Activated T-cell treated with anti-CD3 and anti-CD28 coated beads, Interleukin-2, amount 50 U/mL, for 24 hours (primary cell): Measurements from ENCODE around the gene C17orf113.
A peak's percentile ranks its signal among the peaks of the same experiment; 100 is the strongest.

Experiments
- DNase-seq: peaks from one replicate; pipeline ENCODE4 v3.0.0-alpha.2; 2020
- H3K27ac Mint-ChIP-seq: 2 replicates; pipeline ENCODE4 v1.8.0; 2020; ENCODE audit warnings: mild to moderate bottlenecking, mixed read lengths
- H3K27me3 Mint-ChIP-seq: 2 replicates; pipeline ENCODE4 v1.8.0; 2020; ENCODE audit warnings: mixed read lengths
- H3K36me3 Mint-ChIP-seq: 2 replicates; pipeline ENCODE4 v1.8.0; 2020; ENCODE audit warnings: low read depth, mixed read lengths
- H3K4me1 Mint-ChIP-seq: 2 replicates; pipeline ENCODE4 v1.8.0; 2020; ENCODE audit warnings: low read depth, mixed read lengths
- H3K4me3 Mint-ChIP-seq: 2 replicates; pipeline ENCODE4 v1.8.0; 2020; ENCODE audit warnings: mild to moderate bottlenecking, moderate library complexity, mixed read lengths
- H3K9me3 Mint-ChIP-seq: 2 replicates; pipeline ENCODE4 v1.8.0; 2020; ENCODE audit warnings: mixed read lengths

The C17orf113 gene

GRCh38 chr17:42000413-42001133 lies 49.8 kb downstream of the C17orf113 start:
- Mint-ChIP-seq H3K27me3 (no peaks in the 10 kb centered on the region), H3K27ac (peak overlapping the region; percentile 50), H3K36me3 (peaks cover 90% of the 10 kb centered on the region), H3K4me1 (peaks cover 39% of the 10 kb centered on the region), H3K9me3 (no peaks in the 10 kb centered on the region), H3K4me3 (no peak overlapping the region)
- no peak for DNase-seq

GRCh38 chr17:41998497-41998896 lies 51.9 kb downstream of the C17orf113 start:
- Mint-ChIP-seq H3K4me3 (no peak overlapping the region), H3K36me3 (peaks cover 92% of the 10 kb centered on the region), H3K27ac (no peak overlapping the region), H3K27me3 (no peaks in the 10 kb centered on the region), H3K9me3 (no peaks in the 10 kb centered on the region), H3K4me1 (peaks cover 23% of the 10 kb centered on the region)
- DNase-seq = no peak

- H3K4me3 Mint-ChIP-seq = no peak overlapping the region
- peak overlapping the region; percentile 83 for H3K27ac Mint-ChIP-seq
- peaks cover 13% of the 10 kb centered on the region for H3K4me1 Mint-ChIP-seq
- peaks cover 92% of the 10 kb centered on the region for H3K36me3 Mint-ChIP-seq
- DNase-seq = no peak
- H3K27me3 Mint-ChIP-seq = no peaks in the 10 kb centered on the region
- H3K9me3 Mint-ChIP-seq = no peaks in the 10 kb centered on the region
Measured at GRCh38 chr17:41996855-41997164, 53.6 kb downstream of the C17orf113 start.

GRCh38 chr17:41992576-41992975 lies 57.8 kb downstream of the C17orf113 start:
- peaks cover 99% of the 10 kb centered on the region for H3K36me3 Mint-ChIP-seq
- peak overlapping the region; percentile 51 for H3K27ac Mint-ChIP-seq
- H3K4me1 Mint-ChIP-seq = peaks cover 23% of the 10 kb centered on the region
- no peaks in the 10 kb centered on the region for H3K9me3 Mint-ChIP-seq
- no peak overlapping the region for H3K4me3 Mint-ChIP-seq
- peak; percentile 23 for DNase-seq
- H3K27me3 Mint-ChIP-seq = no peaks in the 10 kb centered on the region

GRCh38 chr17:41989702-41990419 lies 60.5 kb downstream of the C17orf113 start:
- H3K9me3 Mint-ChIP-seq = no peaks in the 10 kb centered on the region
- DNase-seq = peak; percentile 3
- H3K4me1 Mint-ChIP-seq = peaks cover 15% of the 10 kb centered on the region
- H3K27me3 Mint-ChIP-seq = no peaks in the 10 kb centered on the region
- H3K27ac Mint-ChIP-seq = peak overlapping the region; percentile 8
- H3K36me3 Mint-ChIP-seq = peaks cover 99% of the 10 kb centered on the region
- H3K4me3 Mint-ChIP-seq = no peak overlapping the region

- no peak for DNase-seq
- Mint-ChIP-seq H3K4me3 (no peak overlapping the region), H3K36me3 (peaks cover 99% of the 10 kb centered on the region), H3K4me1 (peaks cover 15% of the 10 kb centered on the region), H3K9me3 (no peaks in the 10 kb centered on the region), H3K27me3 (no peaks in the 10 kb centered on the region), H3K27ac (peak overlapping the region; percentile 75)
Measured at GRCh38 chr17:41988418-41988817, 62.0 kb downstream of the C17orf113 start.
